ENCODE measurements around the gene TNP1.

TNP1 gene

DNA sequence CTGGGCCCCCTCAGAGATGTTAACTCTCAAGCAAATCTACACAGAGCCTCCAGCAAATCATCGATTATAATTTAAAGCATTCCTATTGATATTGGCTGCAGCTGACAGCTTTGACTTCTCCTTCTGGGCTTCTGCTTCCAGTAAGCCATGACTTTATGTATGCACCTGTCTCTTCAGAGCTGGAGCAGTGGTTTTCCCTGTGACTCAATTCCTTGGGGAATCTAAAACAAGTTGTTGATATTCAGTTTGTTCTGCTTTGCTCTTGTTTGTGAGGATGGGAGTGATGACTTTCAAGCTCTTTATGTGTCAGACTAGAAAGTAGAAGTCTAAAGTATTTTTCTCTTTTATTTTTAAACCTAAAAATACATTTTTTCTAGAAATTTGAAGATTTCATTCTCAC, 45.1 kb upstream of the TNP1 start:
- H3K27me3 ChIP-seq (ENCODE audit: insufficient read depth, poor library complexity, severe bottlenecking), result no peaks in the 10 kb centered on the region
- DNase-seq (ENCODE audit: low read depth in 1 of 2, low spot score in 1 of 2), result no peak
- H3K4me3 ChIP-seq (replicated peaks; ENCODE audit: insufficient read depth, low read length), result no peak overlapping the region
- no peak overlapping the region for H3K27ac ChIP-seq (replicated peaks)
- TF ChIP-seq GABPA (IDR thresholded peaks at IDR 0.05; ENCODE audit: low read depth) (no peak), POLR2AphosphoS5 (IDR thresholded peaks at IDR 0.05; ENCODE audit: low read depth) (no peak), SPI1 (IDR thresholded peaks at IDR 0.05; ENCODE audit: borderline replicate concordance, low read depth) (no peak)
- TF ChIP-seq, protein P1, sequence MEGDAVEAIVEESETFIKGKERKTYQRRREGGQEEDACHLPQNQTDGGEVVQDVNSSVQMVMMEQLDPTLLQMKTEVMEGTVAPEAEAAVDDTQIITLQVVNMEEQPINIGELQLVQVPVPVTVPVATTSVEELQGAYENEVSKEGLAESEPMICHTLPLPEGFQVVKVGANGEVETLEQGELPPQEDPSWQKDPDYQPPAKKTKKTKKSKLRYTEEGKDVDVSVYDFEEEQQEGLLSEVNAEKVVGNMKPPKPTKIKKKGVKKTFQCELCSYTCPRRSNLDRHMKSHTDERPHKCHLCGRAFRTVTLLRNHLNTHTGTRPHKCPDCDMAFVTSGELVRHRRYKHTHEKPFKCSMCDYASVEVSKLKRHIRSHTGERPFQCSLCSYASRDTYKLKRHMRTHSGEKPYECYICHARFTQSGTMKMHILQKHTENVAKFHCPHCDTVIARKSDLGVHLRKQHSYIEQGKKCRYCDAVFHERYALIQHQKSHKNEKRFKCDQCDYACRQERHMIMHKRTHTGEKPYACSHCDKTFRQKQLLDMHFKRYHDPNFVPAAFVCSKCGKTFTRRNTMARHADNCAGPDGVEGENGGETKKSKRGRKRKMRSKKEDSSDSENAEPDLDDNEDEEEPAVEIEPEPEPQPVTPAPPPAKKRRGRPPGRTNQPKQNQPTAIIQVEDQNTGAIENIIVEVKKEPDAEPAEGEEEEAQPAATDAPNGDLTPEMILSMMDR (IDR thresholded peaks at IDR 0.05; ENCODE audit: insufficient read depth, low read length), result no peak
- TF ChIP-seq, protein P2, sequence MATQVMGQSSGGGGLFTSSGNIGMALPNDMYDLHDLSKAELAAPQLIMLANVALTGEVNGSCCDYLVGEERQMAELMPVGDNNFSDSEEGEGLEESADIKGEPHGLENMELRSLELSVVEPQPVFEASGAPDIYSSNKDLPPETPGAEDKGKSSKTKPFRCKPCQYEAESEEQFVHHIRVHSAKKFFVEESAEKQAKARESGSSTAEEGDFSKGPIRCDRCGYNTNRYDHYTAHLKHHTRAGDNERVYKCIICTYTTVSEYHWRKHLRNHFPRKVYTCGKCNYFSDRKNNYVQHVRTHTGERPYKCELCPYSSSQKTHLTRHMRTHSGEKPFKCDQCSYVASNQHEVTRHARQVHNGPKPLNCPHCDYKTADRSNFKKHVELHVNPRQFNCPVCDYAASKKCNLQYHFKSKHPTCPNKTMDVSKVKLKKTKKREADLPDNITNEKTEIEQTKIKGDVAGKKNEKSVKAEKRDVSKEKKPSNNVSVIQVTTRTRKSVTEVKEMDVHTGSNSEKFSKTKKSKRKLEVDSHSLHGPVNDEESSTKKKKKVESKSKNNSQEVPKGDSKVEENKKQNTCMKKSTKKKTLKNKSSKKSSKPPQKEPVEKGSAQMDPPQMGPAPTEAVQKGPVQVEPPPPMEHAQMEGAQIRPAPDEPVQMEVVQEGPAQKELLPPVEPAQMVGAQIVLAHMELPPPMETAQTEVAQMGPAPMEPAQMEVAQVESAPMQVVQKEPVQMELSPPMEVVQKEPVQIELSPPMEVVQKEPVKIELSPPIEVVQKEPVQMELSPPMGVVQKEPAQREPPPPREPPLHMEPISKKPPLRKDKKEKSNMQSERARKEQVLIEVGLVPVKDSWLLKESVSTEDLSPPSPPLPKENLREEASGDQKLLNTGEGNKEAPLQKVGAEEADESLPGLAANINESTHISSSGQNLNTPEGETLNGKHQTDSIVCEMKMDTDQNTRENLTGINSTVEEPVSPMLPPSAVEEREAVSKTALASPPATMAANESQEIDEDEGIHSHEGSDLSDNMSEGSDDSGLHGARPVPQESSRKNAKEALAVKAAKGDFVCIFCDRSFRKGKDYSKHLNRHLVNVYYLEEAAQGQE (IDR thresholded peaks at IDR 0.05; ENCODE audit: insufficient replicate concordance, low read depth), result no peak

DNA sequence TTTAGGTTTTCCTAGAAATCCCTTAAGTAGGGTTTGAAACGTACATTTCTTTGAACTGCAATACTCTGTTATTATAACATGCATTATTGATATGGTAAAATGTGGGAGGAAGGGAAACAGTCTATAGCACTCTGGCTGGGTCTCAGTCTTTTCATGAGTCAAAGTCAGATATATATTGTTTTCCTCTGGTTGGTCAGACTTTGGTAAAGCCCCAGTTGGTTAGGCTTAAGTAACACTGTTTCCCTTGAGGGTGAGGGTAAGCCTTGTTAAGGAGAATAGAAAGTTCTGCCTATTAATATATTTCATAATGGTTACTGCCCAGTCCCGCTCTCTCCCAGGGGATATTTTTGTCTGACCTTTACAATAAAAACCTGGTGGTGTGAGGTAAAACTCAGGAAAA, 44.7 kb upstream of the TNP1 start:
- H3K4me3 ChIP-seq (replicated peaks; ENCODE audit: insufficient read depth, low read length), result no peak overlapping the region
- no peak for TF ChIP-seq POLR2AphosphoS5 (IDR thresholded peaks at IDR 0.05; ENCODE audit: low read depth)
- no peak for TF ChIP-seq SPI1 (IDR thresholded peaks at IDR 0.05; ENCODE audit: borderline replicate concordance, low read depth)
- TF ChIP-seq, protein P2 (IDR thresholded peaks at IDR 0.05; ENCODE audit: insufficient replicate concordance, low read depth), result no peak
- TF ChIP-seq GABPA (IDR thresholded peaks at IDR 0.05; ENCODE audit: low read depth), result no peak
- TF ChIP-seq, protein P1 (IDR thresholded peaks at IDR 0.05; ENCODE audit: insufficient read depth, low read length), result no peak

DNA sequence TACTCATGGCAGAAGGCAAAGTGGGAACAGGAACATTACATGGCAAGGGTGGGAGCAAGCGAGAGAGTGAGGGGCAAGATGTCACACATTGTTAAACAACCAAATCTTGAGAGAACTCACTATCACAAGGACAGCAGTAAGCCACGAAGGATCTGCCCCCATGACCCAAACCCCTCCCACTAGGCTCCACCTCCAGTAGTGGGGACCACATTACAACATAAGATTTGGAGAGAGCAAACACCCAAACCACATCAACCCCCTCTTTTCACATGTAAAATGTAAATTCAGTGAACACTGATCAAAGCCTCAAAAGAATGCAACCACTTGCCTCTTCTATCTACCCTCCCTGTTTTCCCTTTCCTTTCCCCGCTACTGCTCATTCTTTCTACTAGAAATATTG, 43.6 kb upstream of the TNP1 start:
- TF ChIP-seq, protein P2 (IDR thresholded peaks at IDR 0.05; ENCODE audit: insufficient replicate concordance, low read depth), result no peak
- TF ChIP-seq SPI1 (IDR thresholded peaks at IDR 0.05; ENCODE audit: borderline replicate concordance, low read depth), result no peak
- no peak for TF ChIP-seq GABPA (IDR thresholded peaks at IDR 0.05; ENCODE audit: low read depth)
- TF ChIP-seq POLR2AphosphoS5 (IDR thresholded peaks at IDR 0.05; ENCODE audit: low read depth), result no peak
- TF ChIP-seq, protein P1 (IDR thresholded peaks at IDR 0.05; ENCODE audit: insufficient read depth, low read length), result no peak
- H3K27me3 ChIP-seq (ENCODE audit: insufficient read depth, poor library complexity, severe bottlenecking), result no peaks in the 10 kb centered on the region
- DNase-seq (ENCODE audit: low read depth in 1 of 2, low spot score in 1 of 2), result no peak
- H3K4me3 ChIP-seq (replicated peaks; ENCODE audit: insufficient read depth, low read length), result no peak overlapping the region
- H3K27ac ChIP-seq (replicated peaks), result no peak overlapping the region

More for the DNA sequence above, 44.7 kb upstream of the TNP1 start:
- H3K27ac ChIP-seq (replicated peaks), result no peak overlapping the region
- H3K27me3 ChIP-seq (ENCODE audit: insufficient read depth, poor library complexity, severe bottlenecking), result no peaks in the 10 kb centered on the region
- DNase-seq (ENCODE audit: low read depth in 1 of 2, low spot score in 1 of 2), result no peak

Data from HL-60 (cell line).